GM18951 (cell line): Measurements from ENCODE around the gene DDR2.
"Not testable (repeated sequence)": the region's sequence is repeated elsewhere in the genome, so short reads cannot be mapped to it uniquely, and the experiment has no call there.

Experiments
- POLR2A ChIP-seq: IDR thresholded peaks from 4 replicates; pipeline ENCODE4 v1.6.1; 2011; ENCODE audit warnings: mild to moderate bottlenecking; ENCODE audit not compliant: insufficient read length, insufficient read depth; ENCODE audit errors: extremely low read depth
- in situ Hi-C: fragments of 300-500 bp; cut with MboI; formaldehyde crosslinking; loops from one replicate; pipeline ENCODE4 v1.12.0; 2022; ENCODE audit warnings: low sequenced_read_pairs, mixed read lengths, inconsistent platforms; ENCODE audit not compliant: unreplicated experiment

Gene DDR2

GRCh38 chr1:162632217-162632666 is at the start of gene DDR2:
Gene DDR2 (plus strand): TSS chr1:162632464. CDS start chr1:162719064, 86,600 bp downstream.
- in situ Hi-C loops = no loop called here

GRCh38 chr1:162582901-162583300 is 49.4 kb upstream of the DDR2 start:
- in situ Hi-C loops = not testable (repeated sequence)

More at GRCh38 chr1:162632217-162632666, at the start of gene DDR2:
- no peak for TF ChIP-seq POLR2A

- in situ Hi-C loops = not testable (repeated sequence)
These were observed 47.2 kb upstream of the DDR2 start for GRCh38 chr1:162585101-162585500.

GRCh38 chr1:162587347-162587746 is 44.9 kb upstream of the DDR2 start:
- in situ Hi-C loops = no loop called here
- no peak for TF ChIP-seq POLR2A

- in situ Hi-C loops = no loop called here
- no peak for TF ChIP-seq POLR2A
These were observed 44.5 kb upstream of the DDR2 start for GRCh38 chr1:162587761-162588260.

GRCh38 chr1:162590101-162590500 is 42.2 kb upstream of the DDR2 start:
- in situ Hi-C loops = no loop called here
- TF ChIP-seq POLR2A = no peak

GRCh38 chr1:162590686-162591085 is 41.6 kb upstream of the DDR2 start:
- TF ChIP-seq POLR2A = no peak
- in situ Hi-C loops = no loop called here

- TF ChIP-seq POLR2A = no peak
- in situ Hi-C loops = no loop called here
These were observed 35.6 kb upstream of the DDR2 start for GRCh38 chr1:162596514-162597170.

GRCh38 chr1:162599451-162599850 is 32.8 kb upstream of the DDR2 start:
- TF ChIP-seq POLR2A = no peak
- in situ Hi-C loops = no loop called here

GRCh38 chr1:162603117-162603516 is 29.1 kb upstream of the DDR2 start:
- in situ Hi-C loops = not testable (repeated sequence)

GRCh38 chr1:162605225-162605927 is 26.9 kb upstream of the DDR2 start:
- TF ChIP-seq POLR2A = no peak
- in situ Hi-C loops = no loop called here

GRCh38 chr1:162609306-162609705 is 23.0 kb upstream of the DDR2 start:
- in situ Hi-C loops = no loop called here
- TF ChIP-seq POLR2A = no peak

GRCh38 chr1:162612606-162613400 is 19.5 kb upstream of the DDR2 start:
- TF ChIP-seq POLR2A = no peak
- in situ Hi-C loops = no loop called here
